ENCODE measurements around the gene CCDC167. TPM values are rescaled to one million over a fixed set of nuclear protein-coding genes. Genes with fewer than 3 reads are reported as not detected.

CCDC167 gene
- polyA plus RNA-seq, 3 donors = 23.4 to 31.2 (median 29.6) TPM

GRCh38 chr6:37491830-37492208 is 7.9 kb downstream of the CCDC167 start:
- DNase-seq = no peak

GRCh38 chr6:37491171-37491829 is 8.4 kb downstream of the CCDC167 start:
- DNase-seq = no peak

GRCh38 chr6:37490536-37491170 is 9.0 kb downstream of the CCDC167 start:
- DNase-seq = no peak

DNA sequence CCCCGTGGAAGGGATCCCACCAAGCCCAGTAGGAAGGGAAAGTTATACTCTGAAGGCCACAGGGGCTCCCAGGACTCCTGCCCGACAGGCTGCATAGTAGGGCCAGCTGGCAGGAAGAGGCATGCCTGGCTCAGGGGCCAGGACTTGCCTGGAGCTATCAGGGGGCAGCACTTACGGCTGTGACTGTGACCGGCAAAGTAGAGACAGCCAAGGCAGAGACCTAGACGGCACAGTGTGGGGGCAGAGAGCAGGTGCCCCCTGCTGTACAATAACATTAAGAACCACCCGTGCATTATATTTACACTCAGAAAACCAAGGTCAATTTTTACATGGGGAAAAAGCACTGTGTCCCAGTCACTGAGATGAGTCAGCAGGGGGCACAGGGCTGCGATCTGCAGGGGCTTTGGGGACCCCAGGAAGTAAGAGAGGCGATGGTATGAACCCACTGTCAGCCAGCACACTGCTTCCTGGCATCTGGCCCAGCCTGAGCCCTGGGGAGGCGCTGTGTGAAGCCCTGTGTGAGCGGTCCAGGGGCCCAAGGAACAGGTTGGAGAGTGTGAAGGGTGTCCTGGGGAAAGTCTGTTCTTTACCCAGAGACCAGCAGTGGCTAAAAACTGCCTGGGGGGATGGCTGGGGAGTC is 9.9 kb downstream of the CCDC167 start:
- no peak for DNase-seq

- DNase-seq = no peak
These were observed 11.2 kb downstream of the CCDC167 start for GRCh38 chr6:37488476-37488875.

DNA sequence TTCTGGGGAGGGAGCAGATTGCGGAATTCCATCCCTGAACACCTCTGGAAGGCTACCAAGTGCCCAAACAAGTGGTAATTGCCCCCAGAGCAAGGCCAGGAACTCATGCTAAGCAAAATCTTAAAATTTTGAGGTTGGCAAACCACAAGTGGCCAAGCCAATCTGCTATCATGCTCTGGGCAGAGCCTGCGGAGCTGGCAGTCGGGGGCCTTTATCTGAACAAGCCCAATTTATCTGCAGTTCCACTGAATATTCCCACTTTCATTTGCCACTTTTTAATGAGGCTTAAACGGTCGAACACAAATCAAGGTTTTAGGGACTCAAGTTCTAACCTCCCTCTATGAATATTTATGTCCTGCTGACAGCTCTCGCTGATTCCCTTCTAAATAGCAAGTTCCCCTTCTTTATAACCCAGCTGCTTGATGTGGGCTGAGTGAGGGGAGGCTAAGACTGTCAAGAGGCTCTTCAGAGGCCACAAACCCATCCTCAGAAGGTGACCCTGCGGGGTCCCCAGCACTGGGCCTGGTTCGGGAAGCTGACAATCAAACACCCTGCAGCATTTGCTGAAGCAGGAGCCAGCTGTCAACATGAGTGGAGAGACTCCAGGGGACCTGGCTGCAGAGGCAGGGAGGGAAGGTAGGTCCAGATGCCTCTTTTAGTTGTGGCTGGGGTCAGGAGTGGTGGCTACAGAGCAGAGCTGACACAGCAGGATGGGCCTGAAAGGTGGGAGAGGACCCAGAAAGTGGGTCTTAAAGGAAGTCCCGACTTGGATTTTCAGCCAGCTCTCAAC is 11.9 kb downstream of the CCDC167 start:
- no peak for DNase-seq

- no peak for DNase-seq
These were observed 13.4 kb downstream of the CCDC167 start for GRCh38 chr6:37486121-37486839.

GRCh38 chr6:37485291-37485702 is 14.4 kb downstream of the CCDC167 start:
- DNase-seq = no peak

DNA sequence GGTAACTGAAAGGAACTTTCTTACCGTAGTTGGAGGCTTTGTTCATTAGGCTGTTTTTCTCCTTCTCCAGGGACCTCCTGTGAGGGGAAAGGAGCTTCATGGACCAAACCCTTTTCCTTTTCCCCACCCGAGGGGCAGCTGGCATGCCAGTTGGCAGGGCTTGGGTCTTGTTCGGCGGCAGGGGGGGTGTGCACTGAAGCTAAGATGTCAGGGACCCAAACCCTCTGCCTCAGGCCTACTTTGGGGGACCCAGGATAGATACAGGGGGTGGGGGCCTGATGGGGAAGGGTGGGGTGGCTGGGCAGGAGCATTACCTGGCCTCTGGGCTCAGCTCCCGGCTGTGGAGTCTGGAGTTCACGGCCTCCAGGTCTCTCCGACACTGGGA is 14.9 kb downstream of the CCDC167 start:
- DNase-seq = no peak

DNA sequence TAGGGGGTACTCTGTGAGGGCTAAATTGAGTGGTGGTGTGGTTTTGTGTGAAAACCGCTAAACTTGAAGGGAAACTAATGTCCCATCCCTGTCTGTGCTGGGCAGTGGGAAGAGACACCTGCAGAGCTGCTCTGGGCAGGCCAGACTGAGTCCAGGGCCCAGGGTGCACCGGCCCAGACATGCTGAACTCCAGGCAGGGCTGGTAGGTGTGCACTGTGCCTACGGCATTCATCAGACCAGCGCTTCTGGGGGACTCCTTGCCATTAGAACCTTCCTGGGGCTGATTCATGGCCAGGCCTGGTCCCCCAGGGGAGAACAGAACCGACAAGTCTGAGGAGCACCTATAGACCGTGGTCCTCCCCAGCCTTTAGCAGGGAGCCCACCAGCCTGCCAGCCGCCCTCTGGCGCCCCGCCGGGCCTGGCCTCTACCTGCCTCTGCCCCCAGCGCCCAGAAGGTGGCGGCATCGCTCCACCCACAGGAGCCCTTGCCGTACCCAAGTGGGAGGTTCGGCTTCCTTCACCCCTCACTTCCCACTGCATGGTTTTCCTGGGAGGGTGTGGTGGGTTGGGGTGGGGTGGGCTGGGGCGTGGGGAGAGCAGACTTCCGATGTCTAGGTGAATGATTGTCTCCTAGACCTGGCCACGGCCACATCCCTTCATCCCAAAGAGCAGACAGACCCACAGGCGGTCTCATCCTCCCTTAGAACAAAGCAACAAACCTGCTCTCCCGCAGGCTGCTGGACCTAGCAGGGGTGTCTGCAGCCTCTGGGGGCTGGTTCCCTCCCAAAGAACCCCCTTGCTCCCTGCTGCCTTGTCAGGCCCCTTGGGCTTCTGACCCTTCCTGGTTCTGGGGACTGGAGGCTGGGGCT is 15.5 kb downstream of the CCDC167 start:
- DNase-seq = peak; percentile 50

DNA sequence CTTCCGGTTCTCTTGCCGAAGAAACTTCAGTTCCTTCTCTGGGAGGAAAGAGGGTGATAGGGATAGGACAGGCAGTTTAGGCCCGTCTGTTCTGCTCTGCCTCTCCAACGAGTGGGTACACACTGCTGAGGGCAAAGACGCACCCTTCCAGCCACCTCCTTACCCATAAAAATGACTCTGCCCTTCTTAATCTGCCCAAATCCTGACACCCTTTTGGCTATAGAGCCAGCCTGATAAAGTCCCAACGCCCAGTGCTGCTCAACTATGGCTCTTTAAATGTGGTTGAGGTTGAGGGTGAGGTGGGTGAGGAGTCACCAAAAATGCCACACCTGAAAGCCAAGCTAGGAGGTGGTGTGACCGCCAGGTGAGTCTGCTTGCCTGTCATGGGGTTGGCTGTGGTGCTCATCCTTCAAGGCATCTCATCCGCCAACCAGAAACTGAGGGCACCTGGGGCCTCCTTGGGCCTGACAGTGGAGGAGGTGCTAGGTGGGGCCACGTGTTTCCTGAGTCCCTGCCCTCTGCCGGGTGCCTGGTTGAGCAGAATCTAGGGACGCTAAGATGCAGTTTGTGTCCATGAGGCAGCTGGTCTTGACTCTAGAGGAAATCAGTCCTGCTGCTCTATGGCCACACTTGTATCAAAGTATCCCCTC is 16.3 kb downstream of the CCDC167 start:
- no peak for DNase-seq

DNA sequence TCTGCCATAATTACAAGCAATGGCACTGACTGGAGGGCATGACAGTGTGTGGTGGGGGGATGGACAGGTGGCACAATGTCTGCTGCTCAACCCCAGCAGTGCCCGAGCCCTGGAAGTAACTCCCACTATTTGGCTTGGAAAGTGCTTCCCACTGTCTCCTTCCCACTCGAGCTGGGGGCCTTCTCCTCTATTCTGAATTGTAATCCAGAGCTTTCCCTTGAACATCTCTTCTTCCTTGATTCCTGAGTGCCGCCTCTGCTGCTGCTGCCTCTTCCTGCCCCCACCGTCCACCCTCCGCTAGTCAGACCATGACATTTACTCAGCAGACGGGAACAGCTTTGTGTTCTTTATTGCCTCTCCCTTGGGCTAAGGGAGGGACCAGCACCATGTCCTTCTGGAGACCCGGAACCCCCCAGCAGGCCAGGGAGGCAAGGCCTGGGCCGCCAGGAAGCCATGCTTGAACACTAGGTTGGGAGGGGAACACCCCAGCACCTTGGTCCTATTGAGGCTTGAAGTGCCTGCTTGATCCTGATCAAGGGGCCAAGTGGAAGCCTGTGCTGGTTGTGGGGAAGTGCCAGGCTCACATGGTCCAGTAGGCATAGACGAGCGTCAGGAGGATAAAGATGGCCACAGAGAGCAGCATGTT is 17.0 kb downstream of the CCDC167 start:
- DNase-seq = no peak

DNA sequence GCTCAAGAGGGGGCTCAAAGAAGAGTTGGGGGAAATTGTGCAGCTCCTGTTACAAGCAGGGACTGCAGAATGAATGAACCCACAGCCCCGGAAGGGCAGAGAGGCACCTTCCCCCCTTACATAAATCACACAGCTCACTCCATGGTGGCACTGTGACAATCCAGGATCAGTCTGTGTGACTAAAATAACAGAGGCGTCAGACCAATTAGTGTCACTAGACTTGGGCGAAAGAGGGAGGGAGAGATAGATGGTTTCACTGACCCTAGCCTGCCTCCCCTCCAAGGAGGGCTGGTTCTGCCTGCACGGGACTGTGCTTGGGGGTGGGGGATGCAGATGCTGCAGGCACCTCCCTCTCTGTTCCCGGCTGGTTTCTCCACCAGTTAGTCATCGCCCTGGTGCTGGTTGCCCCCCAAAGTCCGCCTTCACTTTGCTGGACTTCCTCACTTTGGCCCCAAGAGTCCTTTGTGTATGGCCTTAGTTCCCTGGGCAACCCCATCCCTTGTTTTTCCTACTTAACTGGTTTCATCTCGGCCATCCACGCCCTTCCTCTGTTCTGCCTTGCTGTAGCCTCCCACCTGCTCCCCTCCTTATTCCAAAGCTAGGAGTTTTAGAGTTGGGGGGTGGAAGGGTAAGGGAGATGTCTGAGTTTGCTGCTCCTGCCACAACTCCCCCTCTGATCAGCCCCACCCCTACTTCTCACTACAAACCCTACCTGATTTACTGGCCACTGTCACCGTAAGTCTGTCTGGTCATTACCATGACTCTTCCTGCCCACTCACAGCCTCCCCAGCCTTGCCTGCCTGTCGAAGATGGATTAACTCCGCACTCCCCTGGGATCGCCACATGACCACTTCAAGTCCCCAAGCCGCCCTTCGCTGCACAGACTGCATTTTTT is 17.7 kb downstream of the CCDC167 start:
- DNase-seq = peak; percentile 83

DNA sequence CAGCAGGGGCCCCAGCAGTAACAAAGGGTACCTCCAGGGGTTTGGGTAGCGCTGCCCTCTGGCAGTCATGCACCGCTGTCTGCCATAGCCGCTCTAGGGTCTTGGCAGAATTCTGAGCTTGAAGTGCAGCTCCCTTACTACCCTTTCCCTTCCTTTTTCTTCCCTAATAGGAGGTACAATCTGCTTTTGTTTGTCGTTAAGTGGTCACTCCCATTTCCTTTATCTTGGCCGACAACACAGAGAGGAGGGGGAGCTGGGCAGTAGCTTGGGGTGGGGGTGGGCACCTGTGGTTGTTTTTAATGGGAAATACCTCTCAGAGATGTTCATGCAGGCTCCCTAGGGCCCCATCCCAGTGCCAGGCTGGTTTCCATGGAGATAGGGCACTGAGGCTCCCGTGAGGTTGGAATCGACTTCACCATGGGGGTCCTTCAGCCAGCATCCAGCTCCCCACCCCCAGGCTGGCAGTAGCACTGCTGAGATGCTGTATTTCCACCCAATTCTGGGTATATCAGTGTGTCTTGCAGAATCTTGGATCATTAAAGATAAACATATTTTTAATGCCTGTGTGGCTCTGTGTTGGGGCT is 18.6 kb downstream of the CCDC167 start:
- DNase-seq = no peak

GRCh38 chr6:37480118-37480736 is 19.5 kb downstream of the CCDC167 start:
- DNase-seq = no peak

DNA sequence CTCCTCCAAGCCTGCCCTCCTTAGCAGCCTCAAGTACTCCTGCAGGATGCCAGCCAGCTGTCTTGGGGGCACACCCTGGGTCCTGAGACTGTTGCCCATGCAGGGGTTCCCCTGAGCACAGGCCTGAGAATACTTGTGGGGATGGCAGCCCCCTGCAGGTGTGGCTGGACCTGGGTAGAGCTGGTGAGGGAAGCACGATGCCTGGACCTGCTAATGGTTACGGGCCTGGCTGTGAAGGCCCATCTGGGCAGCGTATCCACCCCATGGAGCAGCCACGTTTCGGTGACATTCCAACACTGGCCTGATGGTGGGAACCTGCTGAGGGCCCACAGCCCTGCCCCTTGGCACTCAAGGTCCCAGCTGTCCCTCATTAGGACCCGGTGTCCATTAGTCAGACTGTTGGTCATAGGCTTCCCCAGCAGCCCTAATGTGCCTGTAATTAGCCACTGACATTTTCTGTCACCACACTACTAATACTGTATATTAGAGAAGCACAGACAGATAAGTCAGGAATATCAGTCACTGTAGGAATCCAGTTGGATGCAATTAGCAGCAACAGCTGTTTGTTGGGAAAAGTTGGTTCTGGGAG is 20.3 kb downstream of the CCDC167 start:
- DNase-seq = no peak

DNA sequence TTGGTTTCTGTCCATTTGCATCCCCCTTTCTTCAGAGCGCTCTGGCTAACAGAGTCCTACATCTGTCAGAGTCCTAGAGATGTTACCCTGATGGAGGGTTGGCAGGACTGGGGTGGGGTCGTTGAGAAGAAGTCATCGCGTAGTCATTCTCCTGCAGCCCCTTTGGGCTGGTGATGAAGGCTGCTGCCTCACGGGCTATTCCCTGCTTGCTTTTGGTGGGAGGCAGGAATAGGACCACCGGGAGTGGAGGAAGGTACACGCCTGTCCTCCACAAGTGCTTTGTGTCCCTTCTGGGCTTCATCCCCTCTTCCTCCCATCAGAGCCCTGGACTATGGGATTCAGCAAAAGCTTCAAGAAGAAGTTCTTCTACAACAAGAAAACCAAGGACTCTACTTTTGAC is 20.9 kb downstream of the CCDC167 start:
- DNase-seq = no peak

All from renal pelvis (tissue), 4 donors.